Endothelial cell of umbilical vein (primary cell): Measurements from ENCODE around the gene STX8. TPM values are rescaled to one million over a fixed set of nuclear protein-coding genes. Genes with fewer than 3 reads are reported as not detected.

ENCODE experiments used
- BruUV-seq: library from RNA; stranded (reverse); fragments of 400-500 nt; replicated peaks from 2 replicates; lab custom pipeline; 2021; lab: Mats Ljungman, UMichigan
- CTCF ChIA-PET: fragments of 300-600, 350-600 bp; sonication (Branson Sonifier 250); formaldehyde crosslinking; loops from one replicate; lab custom pipeline; 2021; ENCODE audit warnings: antibody characterized with exemption, inconsistent platforms; lab: Charles Lee
- POLR2A ChIA-PET: fragments of 300-600, 350-600 bp; sonication (Branson Sonifier 250); formaldehyde crosslinking; loops from one replicate; lab custom pipeline; 2021; ENCODE audit warnings: antibody characterized with exemption, inconsistent platforms; lab: Charles Lee
- DNase-seq: peaks from one replicate; pipeline ENCODE4 v3.0.0-alpha.2; 2011; ENCODE audit warnings: low read depth, low spot score
- FAIRE-seq: peaks from 2 replicates; lab custom pipeline; 2011; peaks lifted over from hg19 to GRCh38; lab: Jason Lieb, UNC
- H2AFZ ChIP-seq: 2 replicates; pipeline ENCODE4 v1.6.0; 2012; ENCODE audit warnings: low read depth, low read length, control low read depth, inconsistent platforms
- H3K27ac ChIP-seq: 2 replicates; pipeline ENCODE4 v1.5.1; 2011; ENCODE audit warnings: low read depth, mild to moderate bottlenecking, control low read depth, low read length, moderate library complexity; ENCODE audit not compliant: insufficient read depth
- H3K27me3 ChIP-seq, 2 experiments: 2 replicates each; pipeline versions ENCODE4 v1.6.0 to v1.6.1; 2011; ENCODE audit warnings: low read length in 2 of 2, mixed read lengths in 1 of 2; ENCODE audit not compliant: control insufficient read depth in 2 of 2, insufficient read depth in 2 of 2
- H3K36me3 ChIP-seq, 2 experiments: 2 replicates in 1 of 2; 3 replicates in 1 of 2; pipeline ENCODE4 v1.5.1; 2011; ENCODE audit warnings: low read length in 2 of 2, mild to moderate bottlenecking in 1 of 2, moderate library complexity in 1 of 2; ENCODE audit not compliant: control insufficient read depth in 2 of 2, insufficient read depth in 2 of 2; ENCODE audit errors: extremely low read depth in 1 of 2
- H3K4me1 ChIP-seq: 3 replicates; pipeline ENCODE4 v1.5.1; 2011; ENCODE audit warnings: mild to moderate bottlenecking, low read length; ENCODE audit not compliant: control insufficient read depth, insufficient read depth; ENCODE audit errors: extremely low read depth
- H3K4me2 ChIP-seq: 2 replicates; pipeline ENCODE4 v1.6.1; 2011; ENCODE audit warnings: low read length, control low read depth, mixed read lengths; ENCODE audit not compliant: insufficient read depth
- H3K4me3 ChIP-seq, 3 experiments: fragments of 200-600 bp in 1 of 3; sonication (generic), shearing (Covaris generic) in 1 of 3; replicated peaks in 1 of 3; 2 replicates each; pipeline ENCODE4 v1.5.1; 2011 to 2016; ENCODE audit warnings: control low read depth in 3 of 3, low read length in 3 of 3, mild to moderate bottlenecking in 2 of 3, inconsistent platforms in 1 of 3, low read depth in 1 of 3, moderate library complexity in 1 of 3; ENCODE audit not compliant: insufficient read depth in 1 of 3
- H3K79me2 ChIP-seq: 2 replicates; pipeline ENCODE4 v1.6.0; 2012; ENCODE audit warnings: low read length, inconsistent platforms; ENCODE audit not compliant: control insufficient read depth, insufficient read depth
- H3K9ac ChIP-seq: replicated peaks from 2 replicates; pipeline ENCODE3; 2011; ENCODE audit warnings: low read length, control low read depth; ENCODE audit not compliant: insufficient read depth; ENCODE audit errors: extremely low read depth
- H3K9me1 ChIP-seq: replicated peaks from 3 replicates; pipeline ENCODE4 v1.6.0; 2011; ENCODE audit warnings: mild to moderate bottlenecking, low read length; ENCODE audit not compliant: control insufficient read depth, insufficient read depth; ENCODE audit errors: extremely low read depth
- H3K9me3 ChIP-seq: replicated peaks from 2 replicates; pipeline ENCODE4 v1.5.1; 2012; ENCODE audit warnings: low read length, inconsistent platforms; ENCODE audit not compliant: control insufficient read depth, insufficient read depth
- H4K20me1 ChIP-seq: replicated peaks from 2 replicates; pipeline ENCODE3; 2011; ENCODE audit warnings: mild to moderate bottlenecking, low read length; ENCODE audit not compliant: control insufficient read depth, insufficient read depth; ENCODE audit errors: extremely low read depth
- EZH2 ChIP-seq: IDR thresholded peaks from 2 replicates; pipeline ENCODE4 v1.6.1; 2012; ENCODE audit warnings: borderline replicate concordance, low read depth, mild to moderate bottlenecking, moderate library complexity, low read length, inconsistent platforms; ENCODE audit not compliant: severe bottlenecking
- FOS ChIP-seq: IDR thresholded peaks from 2 replicates; pipeline ENCODE4 v1.6.1; 2011; ENCODE audit warnings: mild to moderate bottlenecking, low read length, moderate library complexity, borderline replicate concordance; ENCODE audit not compliant: insufficient read depth
- GATA2 ChIP-seq: IDR thresholded peaks from 2 replicates; pipeline ENCODE4 v1.7.0; 2011; ENCODE audit warnings: low read depth, mild to moderate bottlenecking, moderate library complexity, mixed read lengths, low read length; ENCODE audit not compliant: insufficient read length, insufficient read depth
- JUN ChIP-seq: IDR thresholded peaks from 2 replicates; pipeline ENCODE4 v1.6.1; 2011; ENCODE audit warnings: borderline replicate concordance, low read depth; ENCODE audit not compliant: insufficient read length, insufficient read depth
- MYC ChIP-seq: IDR thresholded peaks from one replicate; pipeline ENCODE4 v1.6.1; 2011; ENCODE audit warnings: mild to moderate bottlenecking, low read depth, low read length
- POLR2A ChIP-seq: IDR thresholded peaks from 2 replicates; pipeline ENCODE4 v1.6.1; 2012; ENCODE audit warnings: low read depth, mild to moderate bottlenecking, control low read depth, low read length
- POLR2AphosphoS5 ChIP-seq: IDR thresholded peaks from 2 replicates; pipeline ENCODE4 v1.6.1; 2012; ENCODE audit warnings: low read depth, mild to moderate bottlenecking, control low read depth, low read length, moderate library complexity; ENCODE audit not compliant: insufficient read depth
- dilution Hi-C: fragments of 300-500 bp; cut with MboI; formaldehyde crosslinking; loops from one replicate; pipeline ENCODE4 v1.15.0; 2019; ENCODE audit warnings: low sequenced_read_pairs; ENCODE audit not compliant: extremely low pct_ligation_motif_present
- intact Hi-C: fragments of 100-400 bp; cut with micrococcal nuclease; formaldehyde crosslinking; loops from one replicate; pipeline ENCODE4 v1.10.0; 2022
- polyA plus RNA-seq, 4 experiments: library from polyadenylated mRNA; depleted of rRNA in 3 of 4; stranded (reverse) in 3 of 4; unstranded in 1 of 4; fragments of >200 nt; gene quantifications; 2 replicates each; pipeline versions ENCODE4 v1.2.1 to v1.2.3, GENCODE V29; 2011 to 2012; ENCODE audit warnings: missing spikeins in 1 of 4
- total RNA-seq: library from RNA; stranded (reverse); gene quantifications from 2 replicates; pipeline ENCODE4 v1.2.3, GENCODE V29; 2021
- TF ChIP-seq, protein P1 (sequence below), 2 donors: IDR thresholded peaks; 1 replicate in 1 of 2; 2 replicates in 1 of 2; pipeline ENCODE4 v1.5.1; 2011; ENCODE audit warnings: low read length in 2 of 2, mild to moderate bottlenecking in 2 of 2, moderate library complexity in 2 of 2, control low read depth in 1 of 2, inconsistent platforms in 1 of 2, low read depth in 1 of 2; ENCODE audit not compliant: insufficient read depth in 1 of 2; ENCODE audit errors: extremely low read depth in 1 of 2
- TF ChIP-seq, protein P2 (sequence below): IDR thresholded peaks from 2 replicates; pipeline ENCODE4 v1.6.1; 2011; ENCODE audit not compliant: insufficient read depth, insufficient read length

Gene STX8
- total and polyA plus RNA-seq, 2 donors (not counting 3 experiments of a cell fraction or from before 2014, with no cell fraction given), result 25.9 to 67.3 TPM

DNA sequence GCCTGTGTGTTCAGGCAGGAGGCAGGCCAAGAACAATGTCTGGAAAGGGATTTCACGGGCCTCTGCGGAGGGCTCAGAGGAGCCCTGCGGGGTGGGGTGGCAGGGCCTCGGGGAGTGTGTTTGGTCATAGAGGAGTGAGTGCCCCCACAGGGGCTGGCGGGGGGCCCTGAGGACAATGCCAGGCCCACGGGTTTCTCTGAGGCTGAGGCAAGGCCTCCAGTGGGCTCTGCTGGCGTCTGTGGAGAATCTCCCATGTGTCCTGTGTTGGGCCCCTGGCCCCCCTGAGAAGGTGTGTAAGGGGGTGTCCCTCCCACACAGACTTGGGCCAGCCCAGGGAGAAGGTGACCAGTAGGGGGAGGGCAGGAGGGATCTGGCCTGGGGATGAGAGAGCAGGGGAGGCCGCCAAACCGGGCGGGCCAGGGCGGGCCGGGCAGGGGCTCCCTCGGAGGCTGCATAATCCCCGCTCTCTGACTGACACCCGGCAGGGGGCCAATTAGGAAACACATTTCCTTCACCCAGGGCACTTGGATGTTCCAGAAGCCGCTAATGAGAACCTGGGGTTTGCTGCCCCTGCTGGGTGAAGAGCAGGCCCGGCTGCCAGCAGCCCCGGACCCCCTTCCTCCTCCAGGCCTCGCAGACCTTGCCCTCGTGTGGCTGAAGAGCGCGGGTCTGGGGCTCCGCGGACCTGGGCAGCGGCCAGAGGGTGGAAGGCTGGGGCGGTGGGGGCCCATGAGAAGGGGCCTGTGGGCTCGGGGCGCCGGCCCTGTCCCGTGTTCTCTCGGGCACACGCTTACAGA is 350.1 kb downstream of the STX8 start:
- BruUV-seq, result no TSS peak
- Histone ChIP-seq H3K79me2 (no peaks in the 10 kb centered on the region), H3K36me3 (no peaks in the 10 kb centered on the region), H3K9me3 (no peaks in the 10 kb centered on the region), H3K27me3 (no peaks in the 10 kb centered on the region), H3K27ac (no peak overlapping the region), H3K9me1 (no peaks in the 10 kb centered on the region), H3K9ac (no peak overlapping the region), H3K4me1 (no peaks in the 10 kb centered on the region), H2AFZ (no peak overlapping the region), H3K4me2 (no peak overlapping the region), H3K4me3 (no peak overlapping the region), H4K20me1 (no peaks in the 10 kb centered on the region)
- intact Hi-C loops (no loop called here), dilution Hi-C loops (no loop called here)
- ChIA-PET CTCF (no interaction called here), POLR2A (no interaction called here)
- TF ChIP-seq FOS (no peak), EZH2 (no peak), GATA2 (no peak), JUN (no peak), POLR2AphosphoS5 (no peak), MYC (no peak), POLR2A (no peak)
- TF ChIP-seq, protein P1, sequence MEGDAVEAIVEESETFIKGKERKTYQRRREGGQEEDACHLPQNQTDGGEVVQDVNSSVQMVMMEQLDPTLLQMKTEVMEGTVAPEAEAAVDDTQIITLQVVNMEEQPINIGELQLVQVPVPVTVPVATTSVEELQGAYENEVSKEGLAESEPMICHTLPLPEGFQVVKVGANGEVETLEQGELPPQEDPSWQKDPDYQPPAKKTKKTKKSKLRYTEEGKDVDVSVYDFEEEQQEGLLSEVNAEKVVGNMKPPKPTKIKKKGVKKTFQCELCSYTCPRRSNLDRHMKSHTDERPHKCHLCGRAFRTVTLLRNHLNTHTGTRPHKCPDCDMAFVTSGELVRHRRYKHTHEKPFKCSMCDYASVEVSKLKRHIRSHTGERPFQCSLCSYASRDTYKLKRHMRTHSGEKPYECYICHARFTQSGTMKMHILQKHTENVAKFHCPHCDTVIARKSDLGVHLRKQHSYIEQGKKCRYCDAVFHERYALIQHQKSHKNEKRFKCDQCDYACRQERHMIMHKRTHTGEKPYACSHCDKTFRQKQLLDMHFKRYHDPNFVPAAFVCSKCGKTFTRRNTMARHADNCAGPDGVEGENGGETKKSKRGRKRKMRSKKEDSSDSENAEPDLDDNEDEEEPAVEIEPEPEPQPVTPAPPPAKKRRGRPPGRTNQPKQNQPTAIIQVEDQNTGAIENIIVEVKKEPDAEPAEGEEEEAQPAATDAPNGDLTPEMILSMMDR (IDR thresholded peaks at IDR 0.05; ENCODE audit: extremely low read depth in 1 of 2, insufficient read depth in 1 of 2, low read depth in 1 of 2, low read length in 2 of 2), result no peak
- TF ChIP-seq, protein P2, sequence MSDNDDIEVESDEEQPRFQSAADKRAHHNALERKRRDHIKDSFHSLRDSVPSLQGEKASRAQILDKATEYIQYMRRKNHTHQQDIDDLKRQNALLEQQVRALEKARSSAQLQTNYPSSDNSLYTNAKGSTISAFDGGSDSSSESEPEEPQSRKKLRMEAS, result no peak
- no peak for DNase-seq
- FAIRE-seq, result no peak
